Fibroblast of skin of left quadriceps (primary cell): ENCODE measurements around the gene CEP104.

ENCODE experiments used
- DNase-seq, 2 experiments: peaks; one replicate each; pipeline ENCODE4 v3.0.0-alpha.2; 2013; ENCODE audit warnings: low read depth in 2 of 2

The CEP104 gene

GRCh38 chr1:3762873-3763228 is 94.2 kb downstream of the CEP104 start:
- DNase-seq: no peak

GRCh38 chr1:3762151-3762872 is 94.7 kb downstream of the CEP104 start:
- DNase-seq: no peak
